T-helper 1 cell treated with Interleukin-12 subunit alpha and Interleukin-12 subunit beta and Interleukin-4 antibody, amounts not matched to agents 30 ng/mL and 1 ng/mL, for 36 hours (primary cell): Measurements from ENCODE around the gene TTC28. TPM values are rescaled to one million over a fixed set of nuclear protein-coding genes. Genes with fewer than 3 reads are reported as not detected.

ENCODE experiments used
- intact Hi-C: fragments of 100-400 bp; cut with micrococcal nuclease; formaldehyde crosslinking; loops from one replicate; pipeline ENCODE4 v1.15.1; 2024
- total RNA-seq: library from RNA; stranded (reverse); gene quantifications from 2 replicates; pipeline ENCODE4 v1.2.3, GENCODE V29; 2022

TTC28 gene
- total RNA-seq, 1 donor from 2014 or later = 3.1 TPM

GRCh38 chr22:28413612-28414399, 265.8 kb downstream of the TTC28 start:
- intact Hi-C loops = no loop called here

- intact Hi-C loops = no loop called here
These were observed 267.5 kb downstream of the TTC28 start for GRCh38 chr22:28412109-28412508.

GRCh38 chr22:28411125-28411524, 268.5 kb downstream of the TTC28 start:
- intact Hi-C loops = no loop called here

- intact Hi-C loops = no loop called here
These were observed 269.4 kb downstream of the TTC28 start for GRCh38 chr22:28410050-28410816.

- intact Hi-C loops = no loop called here
These were observed 270.9 kb downstream of the TTC28 start for GRCh38 chr22:28408709-28409108.

GRCh38 chr22:28407645-28408044, 272.0 kb downstream of the TTC28 start:
- intact Hi-C loops = no loop called here

- intact Hi-C loops = no loop called here
These were observed 273.4 kb downstream of the TTC28 start for GRCh38 chr22:28406246-28406645.

- intact Hi-C loops = no loop called here
These were observed 274.1 kb downstream of the TTC28 start for GRCh38 chr22:28405588-28405987.

GRCh38 chr22:28402539-28402938, 277.1 kb downstream of the TTC28 start:
- intact Hi-C loops = loop anchor here (2.0 to 5.0 kb wide), 3 partner anchors 24 to 74 kb away; no protein-coding TSS in a partner anchor

- intact Hi-C loops = loop anchor here (2.0 to 5.0 kb wide), 3 partner anchors 23 to 73 kb away; no protein-coding TSS in a partner anchor
These were observed 277.6 kb downstream of the TTC28 start for GRCh38 chr22:28402060-28402459.

GRCh38 chr22:28398981-28399380, 280.7 kb downstream of the TTC28 start:
- intact Hi-C loops = no loop called here

- intact Hi-C loops = no loop called here
These were observed 281.3 kb downstream of the TTC28 start for GRCh38 chr22:28398355-28398754.

- intact Hi-C loops = loop anchor here (2.0 kb wide), 1 partner anchor 45 kb away; no protein-coding TSS in a partner anchor
These were observed 282.3 kb downstream of the TTC28 start for GRCh38 chr22:28397306-28397705.

- intact Hi-C loops = loop anchor here (2.0 kb wide), 1 partner anchor 47 kb away; no protein-coding TSS in a partner anchor
These were observed 283.5 kb downstream of the TTC28 start for GRCh38 chr22:28395920-28396753.

- intact Hi-C loops = no loop called here
These were observed 284.1 kb downstream of the TTC28 start for GRCh38 chr22:28395520-28395919.

- intact Hi-C loops = no loop called here
These were observed 285.0 kb downstream of the TTC28 start for GRCh38 chr22:28394513-28395110.

- intact Hi-C loops = no loop called here
These were observed 298.0 kb downstream of the TTC28 start for GRCh38 chr22:28381429-28382167.

GRCh38 chr22:28379951-28380350, 299.7 kb downstream of the TTC28 start:
- intact Hi-C loops = loop anchor here (2.0 to 10.0 kb wide), 2 partner anchors 23 to 435 kb away; no protein-coding TSS in a partner anchor

- intact Hi-C loops = loop anchor here (2.0 to 10.0 kb wide), 2 partner anchors 24 to 436 kb away; no protein-coding TSS in a partner anchor
These were observed 300.4 kb downstream of the TTC28 start for GRCh38 chr22:28379075-28379779.
